OCI-LY3 (cell line): ENCODE data around the gene NMRK2.
"Not testable (repeated sequence)": the region's sequence is repeated elsewhere in the genome, so short reads cannot be mapped to it uniquely, and the experiment has no call there.

ENCODE experiments used
- H2AFZ ChIP-seq: fragments of 200-600, 300-600 bp; shearing (Covaris generic); 2 replicates; pipeline ENCODE4 v1.6.0; 2014; ENCODE audit warnings: antibody characterized with exemption, low read depth, low read length
- H3K27ac ChIP-seq: fragments of 200-600, 300-600 bp; sonication (generic); 2 replicates; pipeline ENCODE4 v1.5.1; 2014; ENCODE audit warnings: mild to moderate bottlenecking, low read length, moderate library complexity, mixed read lengths
- H3K27me3 ChIP-seq: fragments of 200-600, 300-600 bp; sonication (generic); 2 replicates; pipeline ENCODE4 v1.6.1; 2014; ENCODE audit warnings: low read depth, low read length, mixed read lengths
- H3K36me3 ChIP-seq: fragments of 200-600, 300-600 bp; sonication (generic); replicated peaks from 2 replicates; pipeline ENCODE3; 2014; ENCODE audit warnings: low read depth, low read length, mixed read lengths
- H3K4me1 ChIP-seq: fragments of 300-600, 200-600 bp; sonication (generic); 2 replicates; pipeline ENCODE4 v1.6.1; 2014; ENCODE audit warnings: low read length, mixed read lengths
- H3K4me2 ChIP-seq: fragments of 200-600, 300-600 bp; sonication (generic); 2 replicates; pipeline ENCODE4 v1.6.1; 2014; ENCODE audit warnings: low read length, mixed read lengths
- H3K4me3 ChIP-seq: fragments of 300-600, 200-600 bp; sonication (generic); 2 replicates; pipeline ENCODE4 v1.5.1; 2014; ENCODE audit warnings: antibody characterized with exemption, mild to moderate bottlenecking, low read length, moderate library complexity
- H3K79me2 ChIP-seq: fragments of 300-600, 200-600 bp; shearing (Covaris generic); 2 replicates; pipeline ENCODE4 v1.6.1; 2014; ENCODE audit warnings: mild to moderate bottlenecking, low read length, mixed read lengths
- H3K9ac ChIP-seq: fragments of 300-600, 200-600 bp; shearing (Covaris generic); 2 replicates; pipeline ENCODE4 v1.6.0; 2014; ENCODE audit warnings: mild to moderate bottlenecking, low read length, moderate library complexity
- H3K9me3 ChIP-seq: fragments of 200-600, 300-600 bp; shearing (Covaris generic); 2 replicates; pipeline ENCODE4 v1.6.1; 2014; ENCODE audit warnings: low read length, mixed read lengths; ENCODE audit not compliant: insufficient read depth
- H4K20me1 ChIP-seq: fragments of 200-600, 300-600 bp; sonication (generic); 2 replicates; pipeline ENCODE4 v1.6.1; 2016; ENCODE audit warnings: low read length, mixed read lengths; ENCODE audit not compliant: insufficient read depth
- EZH2phosphoT487 ChIP-seq: fragments of 200-600 bp; shearing (Covaris generic); IDR thresholded peaks from 2 replicates; pipeline ENCODE4 v1.6.1; 2018; ENCODE audit warnings: antibody characterized with exemption, mixed run types, low read depth
- TF ChIP-seq, protein P1 (sequence below): fragments of 200-600, 300-600 bp; sonication (generic); IDR thresholded peaks from 2 replicates; pipeline ENCODE4 v1.5.1; 2014; ENCODE audit warnings: antibody characterized with exemption, low read length, low read depth

Gene NMRK2

DNA sequence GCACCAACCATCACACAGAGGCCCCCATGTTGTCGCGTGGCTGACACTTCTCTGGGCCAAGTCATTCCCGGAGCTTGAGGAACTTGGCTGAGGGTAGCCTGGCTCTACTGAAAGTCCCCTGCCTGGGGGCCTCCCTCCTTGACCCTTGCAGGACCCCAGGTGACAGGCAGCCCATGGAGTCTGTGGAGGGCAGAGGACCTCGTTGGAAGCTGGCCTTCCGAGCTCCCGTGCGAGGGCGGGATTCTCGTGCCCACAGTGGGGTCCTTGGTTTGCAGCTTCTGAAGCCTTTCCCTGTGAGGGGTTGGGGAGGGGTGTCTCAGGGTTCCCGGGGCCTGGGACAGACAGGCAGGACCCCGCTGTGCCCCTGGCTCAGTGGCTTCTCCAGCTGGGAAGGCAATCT, 16.4 kb downstream of the NMRK2 start:
- no peaks in the 10 kb centered on the region for H3K4me1 ChIP-seq
- no peak overlapping the region for H3K4me3 ChIP-seq
- no peaks in the 10 kb centered on the region for H3K9me3 ChIP-seq
- no peaks in the 10 kb centered on the region for H3K79me2 ChIP-seq
- H2AFZ ChIP-seq, result no peak overlapping the region
- H3K36me3 ChIP-seq, result no peaks in the 10 kb centered on the region
- H3K4me2 ChIP-seq, result no peak overlapping the region
- no peak overlapping the region for H3K9ac ChIP-seq
- no peak overlapping the region for H3K27ac ChIP-seq
- TF ChIP-seq, protein P1, sequence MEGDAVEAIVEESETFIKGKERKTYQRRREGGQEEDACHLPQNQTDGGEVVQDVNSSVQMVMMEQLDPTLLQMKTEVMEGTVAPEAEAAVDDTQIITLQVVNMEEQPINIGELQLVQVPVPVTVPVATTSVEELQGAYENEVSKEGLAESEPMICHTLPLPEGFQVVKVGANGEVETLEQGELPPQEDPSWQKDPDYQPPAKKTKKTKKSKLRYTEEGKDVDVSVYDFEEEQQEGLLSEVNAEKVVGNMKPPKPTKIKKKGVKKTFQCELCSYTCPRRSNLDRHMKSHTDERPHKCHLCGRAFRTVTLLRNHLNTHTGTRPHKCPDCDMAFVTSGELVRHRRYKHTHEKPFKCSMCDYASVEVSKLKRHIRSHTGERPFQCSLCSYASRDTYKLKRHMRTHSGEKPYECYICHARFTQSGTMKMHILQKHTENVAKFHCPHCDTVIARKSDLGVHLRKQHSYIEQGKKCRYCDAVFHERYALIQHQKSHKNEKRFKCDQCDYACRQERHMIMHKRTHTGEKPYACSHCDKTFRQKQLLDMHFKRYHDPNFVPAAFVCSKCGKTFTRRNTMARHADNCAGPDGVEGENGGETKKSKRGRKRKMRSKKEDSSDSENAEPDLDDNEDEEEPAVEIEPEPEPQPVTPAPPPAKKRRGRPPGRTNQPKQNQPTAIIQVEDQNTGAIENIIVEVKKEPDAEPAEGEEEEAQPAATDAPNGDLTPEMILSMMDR, result no peak
- no peak for TF ChIP-seq EZH2phosphoT487
- no peaks in the 10 kb centered on the region for H3K27me3 ChIP-seq
- H4K20me1 ChIP-seq, result no peaks in the 10 kb centered on the region

DNA sequence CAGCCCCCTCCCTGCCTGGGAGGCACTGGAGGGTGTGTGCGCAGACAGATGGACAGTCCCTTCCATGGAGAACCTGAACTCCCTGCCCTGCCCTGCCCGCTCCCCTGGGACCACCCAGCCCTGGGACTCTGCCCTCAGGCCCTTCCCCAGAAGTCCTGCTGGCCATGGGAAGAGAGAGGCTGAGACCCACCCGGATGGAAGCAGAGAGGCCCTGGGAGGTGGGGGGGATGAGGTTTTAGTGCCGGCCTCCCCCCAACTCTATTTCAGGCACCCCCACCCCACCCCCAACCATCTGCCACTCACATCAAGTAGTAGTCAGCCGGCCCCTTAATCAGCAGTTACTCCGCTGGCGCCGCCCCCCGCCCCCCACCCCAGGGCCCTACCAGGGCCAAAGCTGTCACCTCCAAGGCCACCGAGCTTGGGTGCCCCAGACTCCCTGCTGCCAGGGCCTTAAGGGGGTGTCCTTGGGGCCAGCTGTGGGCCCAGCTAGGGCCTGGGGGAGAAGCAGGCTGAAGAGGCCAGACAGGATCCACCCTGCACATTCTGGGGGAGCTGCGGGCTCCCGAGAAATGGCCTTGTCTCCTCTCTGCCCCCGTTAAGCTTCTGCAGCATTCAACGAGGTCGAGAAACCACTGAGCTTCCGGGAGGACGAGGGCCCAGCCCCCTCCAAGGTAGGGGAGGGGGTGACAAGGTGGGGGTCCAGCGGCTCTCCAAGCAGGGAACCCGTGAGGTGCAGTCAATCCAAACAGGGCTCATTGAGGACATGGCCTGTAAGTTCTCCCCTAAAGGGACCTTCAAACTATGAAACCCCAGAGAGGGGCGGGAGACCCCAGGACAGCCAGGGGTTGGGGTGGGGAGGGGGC, 17.4 kb downstream of the NMRK2 start:
- Histone ChIP-seq H3K4me1 (no peaks in the 10 kb centered on the region), H3K9ac (no peak overlapping the region), H3K27ac (no peak overlapping the region), H4K20me1 (no peaks in the 10 kb centered on the region), H3K4me3 (no peak overlapping the region), H3K36me3 (no peaks in the 10 kb centered on the region), H3K9me3 (no peaks in the 10 kb centered on the region), H2AFZ (no peak overlapping the region), H3K79me2 (no peaks in the 10 kb centered on the region), H3K27me3 (no peaks in the 10 kb centered on the region), H3K4me2 (no peak overlapping the region)
- no peak for TF ChIP-seq EZH2phosphoT487
- TF ChIP-seq, protein P1, result no peak

DNA sequence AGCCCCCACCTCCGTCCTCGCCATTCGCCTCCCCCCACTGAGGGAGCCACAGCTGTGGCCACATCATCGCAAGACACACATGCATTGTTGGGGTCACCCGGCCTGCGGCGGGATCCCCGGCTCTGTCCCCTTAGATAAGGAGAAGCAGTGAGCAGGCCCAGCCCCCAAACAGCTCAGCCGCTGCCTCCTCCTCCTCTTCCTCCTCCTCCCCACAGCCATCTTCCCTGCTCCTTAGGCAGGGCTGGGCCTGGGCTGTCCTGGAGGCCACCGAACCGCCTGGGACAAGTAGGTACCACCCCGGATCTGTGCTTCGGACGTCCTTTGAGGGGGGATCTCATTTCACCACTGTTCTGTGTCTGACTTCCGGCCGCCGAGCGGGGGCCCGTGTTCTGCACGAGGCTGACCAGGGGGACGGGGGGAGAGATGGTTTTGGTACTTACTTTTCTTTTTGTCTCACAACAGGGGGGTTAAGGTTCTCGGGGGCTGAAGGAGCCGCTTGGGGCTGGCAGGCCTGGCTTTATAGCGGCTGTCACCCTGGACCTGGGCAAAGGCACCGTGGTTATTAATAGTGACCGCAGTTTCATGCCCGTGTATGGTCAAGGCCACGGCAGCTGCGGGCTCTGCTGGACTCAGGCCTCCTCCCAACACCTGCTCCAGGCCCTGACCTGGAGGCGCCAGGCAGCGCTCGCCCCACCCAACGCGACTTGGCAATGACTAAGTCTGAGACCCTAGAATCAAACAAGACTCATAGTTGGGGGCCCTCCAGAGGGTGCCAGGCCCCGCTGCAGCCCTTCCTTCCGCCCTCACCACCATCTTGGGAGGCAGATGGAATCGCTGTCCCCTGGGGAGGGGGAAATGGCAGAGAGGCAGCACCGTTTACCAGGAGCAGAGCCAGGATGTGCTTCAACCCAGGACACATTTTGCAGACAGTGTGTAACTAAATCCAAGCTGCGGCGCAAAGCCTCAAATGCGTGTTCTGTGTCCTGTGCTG, 18.3 kb downstream of the NMRK2 start:
- no peaks in the 10 kb centered on the region for H3K27me3 ChIP-seq
- TF ChIP-seq EZH2phosphoT487, result no peak
- TF ChIP-seq, protein P1, result no peak
- no peak overlapping the region for H3K4me3 ChIP-seq
- no peak overlapping the region for H3K9ac ChIP-seq
- H3K79me2 ChIP-seq, result no peaks in the 10 kb centered on the region
- no peaks in the 10 kb centered on the region for H3K4me1 ChIP-seq
- no peaks in the 10 kb centered on the region for H3K36me3 ChIP-seq
- H4K20me1 ChIP-seq, result no peaks in the 10 kb centered on the region
- H3K27ac ChIP-seq, result no peak overlapping the region
- no peaks in the 10 kb centered on the region for H3K9me3 ChIP-seq
- H3K4me2 ChIP-seq, result no peak overlapping the region
- no peak overlapping the region for H2AFZ ChIP-seq

DNA sequence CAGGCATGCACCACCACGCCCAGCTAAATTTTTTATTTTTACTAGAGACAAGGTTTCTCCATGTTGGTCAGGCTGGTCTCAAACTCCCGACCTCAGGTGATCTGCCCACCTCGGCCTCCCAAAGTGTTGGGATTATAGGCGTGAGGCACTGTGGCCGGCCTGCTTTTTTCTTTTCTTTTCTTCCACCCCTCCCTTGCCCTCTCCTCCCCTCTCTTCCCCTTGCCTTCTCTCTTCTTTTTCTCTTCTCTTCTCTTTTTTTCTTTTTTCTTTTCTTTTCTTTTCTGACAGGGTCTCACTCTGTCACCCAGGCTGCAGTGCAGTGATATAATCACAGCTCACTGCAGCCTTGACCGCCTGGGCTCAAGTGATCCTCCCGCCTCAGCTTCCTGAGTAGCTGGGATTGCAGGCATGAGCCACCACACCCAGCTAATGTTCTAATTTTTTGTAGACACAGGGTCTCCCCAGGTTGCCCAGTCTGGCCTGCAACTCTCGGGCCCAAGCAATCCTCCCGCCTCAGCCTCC, 19.9 kb downstream of the NMRK2 start:
- not testable (repeated sequence) for H3K9me3 ChIP-seq, H2AFZ ChIP-seq, H3K27me3 ChIP-seq, H3K9ac ChIP-seq, H3K4me1 ChIP-seq, H3K27ac ChIP-seq, H4K20me1 ChIP-seq, H3K4me3 ChIP-seq, H3K79me2 ChIP-seq, H3K4me2 ChIP-seq, H3K36me3 ChIP-seq
